DND-41 (cell line): ENCODE data around the gene ZNF880.

Experiments used
- EZH2 ChIP-seq: IDR thresholded peaks from 3 replicates; pipeline ENCODE4 v1.6.1; 2012; ENCODE audit warnings: borderline replicate concordance, low read depth, mild to moderate bottlenecking, moderate library complexity, low read length, inconsistent platforms; ENCODE audit not compliant: severe bottlenecking
- TF ChIP-seq, protein P1 (sequence below): IDR thresholded peaks from 2 replicates; pipeline ENCODE4 v1.5.1; 2012; ENCODE audit warnings: borderline replicate concordance, low read length, moderate library complexity, mild to moderate bottlenecking; ENCODE audit not compliant: poor library complexity, severe bottlenecking; ENCODE audit errors: extremely low read depth

DNA sequence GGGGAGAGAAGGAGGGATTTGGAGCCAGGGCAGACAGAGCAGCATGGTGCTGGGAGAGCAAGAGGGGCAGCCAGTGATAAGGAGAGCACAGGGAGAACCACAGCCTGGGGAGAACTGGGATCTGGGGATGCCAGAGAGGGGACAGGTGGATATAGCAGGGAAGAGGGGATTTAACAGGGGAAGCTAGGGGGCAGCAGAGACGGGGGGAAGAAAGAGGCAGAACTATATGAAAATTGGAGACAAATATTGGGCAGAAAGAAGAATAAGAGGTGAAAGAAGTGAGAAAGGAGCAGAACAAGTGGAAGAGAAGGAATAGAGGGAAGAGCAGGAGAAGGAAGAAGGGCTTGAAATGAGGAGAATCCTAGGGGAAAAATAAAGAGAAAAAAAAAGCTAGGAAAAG, 21.4 kb downstream of the ZNF880 start:
- TF ChIP-seq, protein P1, sequence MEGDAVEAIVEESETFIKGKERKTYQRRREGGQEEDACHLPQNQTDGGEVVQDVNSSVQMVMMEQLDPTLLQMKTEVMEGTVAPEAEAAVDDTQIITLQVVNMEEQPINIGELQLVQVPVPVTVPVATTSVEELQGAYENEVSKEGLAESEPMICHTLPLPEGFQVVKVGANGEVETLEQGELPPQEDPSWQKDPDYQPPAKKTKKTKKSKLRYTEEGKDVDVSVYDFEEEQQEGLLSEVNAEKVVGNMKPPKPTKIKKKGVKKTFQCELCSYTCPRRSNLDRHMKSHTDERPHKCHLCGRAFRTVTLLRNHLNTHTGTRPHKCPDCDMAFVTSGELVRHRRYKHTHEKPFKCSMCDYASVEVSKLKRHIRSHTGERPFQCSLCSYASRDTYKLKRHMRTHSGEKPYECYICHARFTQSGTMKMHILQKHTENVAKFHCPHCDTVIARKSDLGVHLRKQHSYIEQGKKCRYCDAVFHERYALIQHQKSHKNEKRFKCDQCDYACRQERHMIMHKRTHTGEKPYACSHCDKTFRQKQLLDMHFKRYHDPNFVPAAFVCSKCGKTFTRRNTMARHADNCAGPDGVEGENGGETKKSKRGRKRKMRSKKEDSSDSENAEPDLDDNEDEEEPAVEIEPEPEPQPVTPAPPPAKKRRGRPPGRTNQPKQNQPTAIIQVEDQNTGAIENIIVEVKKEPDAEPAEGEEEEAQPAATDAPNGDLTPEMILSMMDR = peak; percentile 32
- no peak for TF ChIP-seq EZH2
